H9 (cell line): Measurements from ENCODE around the gene GIT1. TPM values are rescaled to one million over a fixed set of nuclear protein-coding genes. Genes with fewer than 3 reads are reported as not detected.

ENCODE experiments used
- DNase-seq: peaks from one replicate; pipeline ENCODE4 v3.0.0-alpha.2; 2017
- H2AFZ ChIP-seq: one replicate; pipeline ENCODE4 v1.6.1; 2013; ENCODE audit warnings: mild to moderate bottlenecking, low read length, control low read depth, moderate library complexity
- H2AK5ac ChIP-seq: 2 replicates; pipeline ENCODE4 v1.6.1; 2013; ENCODE audit warnings: low read length, control low read depth, mixed read lengths; ENCODE audit not compliant: insufficient read length
- H2BK120ac ChIP-seq: one replicate; pipeline ENCODE4 v1.6.1; 2013; ENCODE audit warnings: low read depth, mild to moderate bottlenecking, low read length, control low read depth, inconsistent platforms; ENCODE audit not compliant: poor library complexity, severe bottlenecking
- H2BK12ac ChIP-seq: 2 replicates; pipeline ENCODE4 v1.6.1; 2013; ENCODE audit warnings: low read length, control low read depth, mixed read lengths, low read depth; ENCODE audit not compliant: insufficient read length
- H2BK15ac ChIP-seq: 2 replicates; pipeline ENCODE4 v1.6.1; 2013; ENCODE audit warnings: low read depth, low read length, control low read depth
- H2BK20ac ChIP-seq: one replicate; pipeline ENCODE4 v1.6.1; 2013; ENCODE audit warnings: low read depth, mild to moderate bottlenecking, low read length, control low read depth, inconsistent platforms; ENCODE audit not compliant: poor library complexity, severe bottlenecking
- H2BK5ac ChIP-seq: 2 replicates; pipeline ENCODE4 v1.6.1; 2013; ENCODE audit warnings: low read length, control low read depth, mixed read lengths; ENCODE audit not compliant: insufficient read length
- H3K14ac ChIP-seq: 2 replicates; pipeline ENCODE4 v1.6.1; 2013; ENCODE audit warnings: low read length, control low read depth; ENCODE audit not compliant: insufficient read depth
- H3K18ac ChIP-seq: 2 replicates; pipeline ENCODE4 v1.6.1; 2013; ENCODE audit warnings: low read depth, mild to moderate bottlenecking, mixed read lengths, low read length, control low read depth; ENCODE audit not compliant: insufficient read length
- H3K23ac ChIP-seq: 2 replicates; pipeline ENCODE4 v1.6.1; 2013; ENCODE audit warnings: low read length, control low read depth, mixed read lengths, low read depth; ENCODE audit not compliant: insufficient read length
- H3K23me2 ChIP-seq: 2 replicates; pipeline ENCODE4 v1.6.1; 2013; ENCODE audit warnings: low read depth, mild to moderate bottlenecking, mixed read lengths, low read length, control low read depth; ENCODE audit not compliant: insufficient read length, poor library complexity, severe bottlenecking
- H3K27ac ChIP-seq: 2 replicates; pipeline ENCODE4 v1.5.1; 2013; ENCODE audit warnings: low read length, control low read depth, mixed read lengths, low read depth; ENCODE audit not compliant: insufficient read length
- H3K27me3 ChIP-seq: 2 replicates; pipeline ENCODE4 v1.6.1; 2013; ENCODE audit warnings: low read length, control low read depth, inconsistent platforms; ENCODE audit not compliant: insufficient read depth
- H3K4ac ChIP-seq: 2 replicates; pipeline ENCODE4 v1.6.1; 2013; ENCODE audit warnings: low read depth, mild to moderate bottlenecking, control low read depth, inconsistent platforms, low read length, moderate library complexity
- H3K4me1 ChIP-seq: 2 replicates; pipeline ENCODE4 v1.6.1; 2013; ENCODE audit warnings: low read length, control low read depth, inconsistent platforms; ENCODE audit not compliant: insufficient read depth
- H3K4me2 ChIP-seq: 2 replicates; pipeline ENCODE4 v1.6.1; 2013; ENCODE audit warnings: low read length, control low read depth, mixed read lengths; ENCODE audit not compliant: insufficient read length, insufficient read depth
- H3K56ac ChIP-seq: 2 replicates; pipeline ENCODE4 v1.6.1; 2013; ENCODE audit warnings: low read depth, mild to moderate bottlenecking, mixed read lengths, low read length, control low read depth; ENCODE audit not compliant: insufficient read length
- H3K79me1 ChIP-seq: 2 replicates; pipeline ENCODE4 v1.6.1; 2013; ENCODE audit warnings: low read depth, mild to moderate bottlenecking, moderate library complexity, low read length, control low read depth, inconsistent platforms; ENCODE audit not compliant: insufficient read depth, poor library complexity, severe bottlenecking
- H3K79me2 ChIP-seq: 2 replicates; pipeline ENCODE4 v1.6.1; 2013; ENCODE audit warnings: low read length, control low read depth, inconsistent platforms; ENCODE audit not compliant: insufficient read depth
- H3K9ac ChIP-seq: 2 replicates; pipeline ENCODE4 v1.6.1; 2013; ENCODE audit warnings: low read length, control low read depth, mixed read lengths; ENCODE audit not compliant: insufficient read length; ENCODE audit errors: extremely low read depth
- H3K9me3 ChIP-seq: one replicate; pipeline ENCODE4 v1.6.1; 2013; ENCODE audit warnings: low read depth, low read length, inconsistent platforms; ENCODE audit not compliant: control insufficient read depth
- H3T11ph ChIP-seq: one replicate; pipeline ENCODE4 v1.6.1; 2013; ENCODE audit warnings: mild to moderate bottlenecking, low read length, control low read depth, inconsistent platforms
- H4K20me1 ChIP-seq: one replicate; pipeline ENCODE4 v1.6.1; 2013; ENCODE audit not compliant: control insufficient read depth, insufficient read length, insufficient read depth
- H4K5ac ChIP-seq: 2 replicates; pipeline ENCODE4 v1.6.1; 2013; ENCODE audit warnings: low read depth, mild to moderate bottlenecking, mixed read lengths, low read length, control low read depth; ENCODE audit not compliant: insufficient read length
- H4K8ac ChIP-seq: replicated peaks from 2 replicates; pipeline ENCODE4 v1.6.1; 2013; ENCODE audit warnings: low read length, control low read depth, mixed read lengths, low read depth; ENCODE audit not compliant: insufficient read length
- H4K91ac ChIP-seq: 2 replicates; pipeline ENCODE4 v1.6.1; 2013; ENCODE audit warnings: low read depth, mild to moderate bottlenecking, moderate library complexity, mixed read lengths, low read length, control low read depth; ENCODE audit not compliant: insufficient read length
- H3K27ac Mint-ChIP-seq, 3 experiments: 2 replicates in 2 of 3; 3 replicates in 1 of 3; pipeline ENCODE4 v1.8.0; 2020 to 2021; ENCODE audit warnings: mixed read lengths in 3 of 3, mild to moderate bottlenecking in 1 of 3, moderate library complexity in 1 of 3
- H3K27me3 Mint-ChIP-seq: 2 replicates; pipeline ENCODE4 v1.8.0; 2021; ENCODE audit warnings: low read depth, mild to moderate bottlenecking, moderate library complexity, mixed read lengths
- H3K36me3 Mint-ChIP-seq, 3 experiments: 2 replicates in 2 of 3; 3 replicates in 1 of 3; pipeline ENCODE4 v1.8.0; 2020 to 2021; ENCODE audit warnings: low read depth in 3 of 3, mixed read lengths in 3 of 3; ENCODE audit not compliant: insufficient read depth in 1 of 3
- H3K4me1 Mint-ChIP-seq, 2 experiments: 2 replicates each; pipeline ENCODE4 v1.8.0; 2020; ENCODE audit warnings: mixed read lengths in 2 of 2
- H3K4me3 Mint-ChIP-seq, 2 experiments: 2 replicates in 1 of 2; 3 replicates in 1 of 2; pipeline ENCODE4 v1.8.0; 2020 to 2021; ENCODE audit warnings: mild to moderate bottlenecking in 2 of 2, mixed read lengths in 2 of 2, moderate library complexity in 1 of 2
- H3K9me3 Mint-ChIP-seq, 2 experiments: 2 replicates in 1 of 2; 3 replicates in 1 of 2; pipeline ENCODE4 v1.8.0; 2020; ENCODE audit warnings: mild to moderate bottlenecking in 2 of 2, mixed read lengths in 2 of 2, moderate library complexity in 1 of 2
- CTCF ChIP-seq: fragments of 200-600 bp; sonication (generic); conservative IDR thresholded peaks from 3 replicates; pipeline ENCODE4 v1.8.0; 2021; ENCODE audit warnings: antibody characterized with exemption, mild to moderate bottlenecking
- WGBS: extraction: QIAGEN DNeasy Blood & Tissue Kit; methylation state at CpG from one replicate; pipeline ENCODE4 v1.1.7; 2013; ENCODE audit warnings: missing lambda C conversion rate, low lambda C conversion rate, mixed read lengths; ENCODE audit not compliant: insufficient read length; ENCODE audit errors: extremely low coverage; 5-methylcytosine and 5-hydroxymethylcytosine counted together
- total RNA-seq: library from RNA; stranded (reverse); gene quantifications from 2 replicates; pipeline ENCODE4 v1.2.1, GENCODE V29; 2021

Gene GIT1
- total RNA-seq, 1 experiment from 2014 or later, result 47.4 TPM

- Histone ChIP-seq H3K27me3 (no peaks in the 10 kb centered on the region), H3K4me1 (no peaks in the 10 kb centered on the region; the same call in 1 of the 2 replicates), H3K56ac (no peak overlapping the region), H4K8ac (no peak overlapping the region), H3K27ac (no peak overlapping the region), H3T11ph (no peak overlapping the region), H2BK20ac (no peak overlapping the region), H2BK5ac (no peak overlapping the region), H3K18ac (no peak overlapping the region), H4K91ac (no peak overlapping the region), H3K4me2 (no peak overlapping the region), H2BK120ac (no peak overlapping the region), H2AK5ac (no peak overlapping the region), H3K4ac (no peak overlapping the region), H2AFZ (no peak overlapping the region), H2BK15ac (no peak overlapping the region), H4K20me1 (no peaks in the 10 kb centered on the region), H3K79me2 (no peaks in the 10 kb centered on the region), H2BK12ac (no peak overlapping the region), H4K5ac (no peak overlapping the region), H3K23me2 (no peaks in the 10 kb centered on the region), H3K9me3 (no peaks in the 10 kb centered on the region), H3K14ac (no peak overlapping the region), H3K79me1 (no peaks in the 10 kb centered on the region), H3K9ac (no peak overlapping the region), H3K23ac (no peak overlapping the region)
- Mint-ChIP-seq H3K27ac (peak overlapping the region in 2 of 3 experiments; percentile 47 to 88; a peak in 3 of 7 replicates), H3K4me1 (peaks cover 3 to 9% of the 10 kb centered on the region in 2 experiments; a peak in 1 of 4 replicates), H3K27me3 (no peaks in the 10 kb centered on the region), H3K9me3 (no peaks in the 10 kb centered on the region), H3K4me3 (no peak overlapping the region), H3K36me3 (peaks cover 3 to 31% (median 27%) of the 10 kb centered on the region in 3 experiments; a peak in 6 of 7 replicates)
- DNase-seq, result no peak
- no CpG with 5 or more reads among the region's 1 CpG for WGBS
- no peak for TF ChIP-seq CTCF
These were observed 42.6 kb downstream of the GIT1 start for GRCh38 chr17:29546830-29547229.
